Lower leg skin (tissue), 3 donors: Measurements from ENCODE around the gene ZBTB7C.

Experiments
- POLR2A ChIP-seq, 2 donors: fragments of 450-650 bp; IDR thresholded peaks; one replicate each; pipeline ENCODE4 v1.6.1; 2016 to 2017; ENCODE audit warnings: antibody characterized with exemption in 2 of 2, mild to moderate bottlenecking in 1 of 2, moderate library complexity in 1 of 2
- TF ChIP-seq, protein P1 (sequence below), 3 donors: fragments of 450-650 bp; IDR thresholded peaks; one replicate each; pipeline ENCODE4 v1.5.1; 2016; ENCODE audit warnings: antibody characterized with exemption in 3 of 3, mild to moderate bottlenecking in 3 of 3, moderate library complexity in 2 of 3

GRCh38 chr18:48068916-48069445 is 340.2 kb downstream of the ZBTB7C start:
- TF ChIP-seq, protein P1, sequence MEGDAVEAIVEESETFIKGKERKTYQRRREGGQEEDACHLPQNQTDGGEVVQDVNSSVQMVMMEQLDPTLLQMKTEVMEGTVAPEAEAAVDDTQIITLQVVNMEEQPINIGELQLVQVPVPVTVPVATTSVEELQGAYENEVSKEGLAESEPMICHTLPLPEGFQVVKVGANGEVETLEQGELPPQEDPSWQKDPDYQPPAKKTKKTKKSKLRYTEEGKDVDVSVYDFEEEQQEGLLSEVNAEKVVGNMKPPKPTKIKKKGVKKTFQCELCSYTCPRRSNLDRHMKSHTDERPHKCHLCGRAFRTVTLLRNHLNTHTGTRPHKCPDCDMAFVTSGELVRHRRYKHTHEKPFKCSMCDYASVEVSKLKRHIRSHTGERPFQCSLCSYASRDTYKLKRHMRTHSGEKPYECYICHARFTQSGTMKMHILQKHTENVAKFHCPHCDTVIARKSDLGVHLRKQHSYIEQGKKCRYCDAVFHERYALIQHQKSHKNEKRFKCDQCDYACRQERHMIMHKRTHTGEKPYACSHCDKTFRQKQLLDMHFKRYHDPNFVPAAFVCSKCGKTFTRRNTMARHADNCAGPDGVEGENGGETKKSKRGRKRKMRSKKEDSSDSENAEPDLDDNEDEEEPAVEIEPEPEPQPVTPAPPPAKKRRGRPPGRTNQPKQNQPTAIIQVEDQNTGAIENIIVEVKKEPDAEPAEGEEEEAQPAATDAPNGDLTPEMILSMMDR (IDR thresholded peaks at IDR 0.05): no peak
- TF ChIP-seq POLR2A (IDR thresholded peaks at IDR 0.05): no peak
